Stimulated activated CD4-positive, alpha-beta T cell treated with anti-CD3 and anti-CD28 coated beads, TNF-alpha, amount 100 ng/mL, for 48 hours (primary cell): ENCODE results near the gene PPP1R12B.
"Not testable (repeated sequence)": the region's sequence is repeated elsewhere in the genome, so short reads cannot be mapped to it uniquely, and the experiment has no call there.

ENCODE experiments used
- DNase-seq, 3 donors: peaks; one replicate each; pipeline ENCODE4 v3.0.0-alpha.2; 2020; ENCODE audit warnings: low read depth in 3 of 3

PPP1R12B gene

DNA sequence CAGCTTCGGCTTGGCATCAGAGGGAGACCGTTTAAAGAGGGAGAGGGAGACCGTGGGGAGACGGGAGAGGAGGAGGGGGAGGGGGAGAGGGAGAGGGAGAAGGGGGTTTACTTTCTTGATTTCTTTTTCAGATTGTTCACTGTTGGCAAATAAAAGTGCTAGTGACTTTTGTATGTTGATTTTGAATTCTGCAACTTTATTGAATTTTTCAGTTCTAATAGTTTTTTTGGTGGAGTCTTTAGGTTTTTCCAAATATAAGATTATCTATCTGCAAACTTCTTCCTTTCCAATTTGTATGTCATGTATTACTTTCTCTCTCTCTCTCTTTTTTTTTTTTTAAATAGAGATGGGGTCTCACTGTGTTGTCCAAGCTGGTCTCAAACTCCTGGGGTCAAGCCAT, 104.0 kb downstream of the PPP1R12B start:
- DNase-seq: no peak

- DNase-seq: not testable (repeated sequence)
These were observed 108.1 kb downstream of the PPP1R12B start for GRCh38 chr1:202456372-202457169.

GRCh38 chr1:202458651-202459050, 110.2 kb downstream of the PPP1R12B start:
- not testable (repeated sequence) for DNase-seq

- not testable (repeated sequence) for DNase-seq
These were observed 111.1 kb downstream of the PPP1R12B start for GRCh38 chr1:202459470-202460142.

DNA sequence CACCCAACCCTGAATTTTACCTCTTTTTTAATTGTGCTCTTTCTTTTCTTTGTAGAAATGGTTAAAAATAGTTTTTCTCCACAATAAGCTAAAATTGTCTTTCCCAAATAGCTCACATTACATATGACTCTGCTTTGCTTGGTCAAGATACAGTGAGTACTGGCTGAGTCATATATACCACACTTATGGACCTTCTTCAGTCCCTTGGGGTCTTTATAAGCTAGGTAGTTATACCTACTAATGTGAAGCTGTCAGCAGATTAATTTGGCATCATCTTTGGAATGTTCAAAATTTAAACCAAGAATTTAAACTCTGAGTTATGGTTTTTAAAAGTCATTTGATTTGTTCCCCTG, 111.6 kb downstream of the PPP1R12B start:
- not testable (repeated sequence) for DNase-seq

DNA sequence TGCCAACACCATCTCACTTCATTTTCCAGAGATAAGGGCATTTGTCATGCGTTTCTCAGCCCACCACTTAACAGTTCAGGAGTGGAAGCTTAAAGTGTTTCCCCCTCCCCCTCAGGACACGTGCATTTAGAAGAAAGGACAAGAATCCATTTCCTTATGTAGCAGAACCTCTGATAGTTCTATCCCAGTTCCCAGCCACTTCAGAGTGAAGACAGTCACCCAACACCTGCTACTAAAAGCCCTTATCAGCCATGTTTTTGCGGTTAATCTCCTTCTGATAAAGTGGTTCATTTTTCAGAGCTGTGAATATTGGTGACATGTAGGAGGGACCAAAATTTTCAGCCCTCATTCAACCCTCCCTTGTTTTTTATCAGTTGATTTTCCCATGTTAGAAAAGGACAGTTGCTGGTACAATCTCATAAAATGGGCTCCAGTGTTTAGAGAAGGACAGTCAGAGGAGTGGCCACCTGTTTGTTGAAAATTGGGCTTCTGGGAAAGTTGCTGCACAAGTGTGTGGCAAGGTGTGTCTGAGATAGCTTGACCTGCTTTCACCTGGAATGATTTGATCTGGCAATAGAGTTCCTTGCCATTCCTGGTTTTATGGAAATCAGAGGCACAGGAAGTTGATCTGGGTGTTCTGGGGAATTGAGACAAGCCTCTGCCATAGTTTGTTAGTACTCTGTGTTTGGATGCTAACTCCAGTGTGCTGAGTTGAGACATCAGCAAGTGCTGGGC, 114.0 kb downstream of the PPP1R12B start:
- DNase-seq: no peak

DNA sequence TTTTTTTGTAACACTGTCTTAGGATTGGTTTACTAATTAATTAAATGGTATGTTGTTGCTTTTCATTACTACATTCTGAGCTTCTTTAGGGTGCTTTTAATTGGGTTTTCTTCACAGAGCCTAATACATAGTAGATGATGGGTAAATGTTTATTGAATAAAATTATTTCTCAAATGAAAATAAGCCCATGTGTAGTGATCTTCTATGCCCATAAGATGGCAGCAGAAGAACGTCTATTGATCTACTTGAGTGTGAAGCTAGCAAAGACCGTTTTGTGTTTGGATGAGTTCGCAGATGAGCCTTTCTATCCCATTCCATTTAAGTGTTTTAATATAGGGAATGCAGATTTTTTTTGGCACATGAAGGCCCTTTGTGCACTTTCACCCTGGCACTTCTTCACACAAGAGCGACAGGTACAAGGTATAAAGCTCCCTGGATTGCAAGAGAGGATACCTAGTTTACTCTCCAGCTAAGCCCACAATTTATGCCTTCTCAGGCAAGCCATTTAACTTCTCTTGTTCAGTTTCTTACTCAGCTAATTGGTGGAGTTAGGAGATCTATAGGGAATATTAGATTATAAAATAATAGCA, 115.7 kb downstream of the PPP1R12B start:
- DNase-seq: peak in 1 of 3 donors; percentile 8

GRCh38 chr1:202465644-202466270, 117.3 kb downstream of the PPP1R12B start:
- DNase-seq: not testable (repeated sequence)

DNA sequence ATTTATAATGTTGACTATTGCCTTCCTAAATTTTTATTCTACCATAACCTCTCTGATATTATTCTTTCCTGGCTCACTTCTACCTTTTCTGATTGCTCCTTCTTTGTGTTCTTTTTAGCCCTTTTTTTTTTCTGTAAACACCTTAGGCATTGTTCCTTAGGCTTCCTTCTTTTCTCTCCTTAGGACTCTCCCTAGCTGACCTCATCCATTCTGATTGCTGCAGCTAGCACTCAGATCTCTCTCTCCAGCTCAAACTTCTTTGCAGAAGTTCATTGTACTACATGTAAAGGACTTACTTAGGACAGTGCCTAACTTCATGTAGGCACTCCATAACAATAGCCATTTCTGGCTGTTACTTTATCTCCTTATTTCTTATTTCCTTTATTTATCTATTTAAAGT, 117.8 kb downstream of the PPP1R12B start:
- not testable (repeated sequence) for DNase-seq

DNA sequence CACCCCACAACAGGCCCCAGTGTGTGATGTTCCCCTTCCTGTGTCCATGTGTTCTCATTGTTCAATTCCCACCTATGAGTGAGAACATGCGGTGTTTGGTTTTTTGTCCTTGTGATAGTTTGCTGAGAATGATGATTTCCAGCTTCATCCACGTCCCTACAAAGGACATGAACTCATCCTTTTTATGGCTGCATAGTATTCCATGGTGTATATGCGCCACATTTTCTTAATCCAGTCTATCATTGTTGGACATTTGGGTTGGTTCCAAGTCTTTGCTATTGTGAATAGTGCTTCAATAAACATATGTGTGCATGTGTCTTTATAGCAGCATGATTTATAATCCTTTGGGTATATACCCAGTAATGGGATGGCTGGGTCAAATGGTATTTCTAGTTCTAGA, 118.9 kb downstream of the PPP1R12B start:
- DNase-seq: not testable (repeated sequence)

GRCh38 chr1:202468695-202469094, 120.2 kb downstream of the PPP1R12B start:
- DNase-seq: not testable (repeated sequence)

DNA sequence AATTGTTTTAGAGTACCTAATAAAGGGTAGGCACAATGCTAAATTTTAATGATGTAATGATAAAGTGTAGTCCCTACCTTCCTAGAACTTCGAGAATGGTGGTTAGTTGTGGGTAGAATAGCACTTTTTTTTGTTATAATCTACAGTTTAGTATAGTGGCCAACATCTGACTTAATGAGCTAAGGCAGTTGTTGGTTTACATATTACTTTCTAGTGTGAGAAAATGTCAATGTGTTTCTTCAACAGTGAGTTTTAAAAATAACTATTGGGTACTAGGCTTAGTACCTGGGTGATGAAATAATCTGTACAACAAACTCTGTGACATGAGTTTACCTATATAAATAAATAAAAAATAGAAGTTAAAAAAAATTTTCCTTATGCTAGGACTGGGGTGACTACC, 120.6 kb downstream of the PPP1R12B start:
- DNase-seq: not testable (repeated sequence)

DNA sequence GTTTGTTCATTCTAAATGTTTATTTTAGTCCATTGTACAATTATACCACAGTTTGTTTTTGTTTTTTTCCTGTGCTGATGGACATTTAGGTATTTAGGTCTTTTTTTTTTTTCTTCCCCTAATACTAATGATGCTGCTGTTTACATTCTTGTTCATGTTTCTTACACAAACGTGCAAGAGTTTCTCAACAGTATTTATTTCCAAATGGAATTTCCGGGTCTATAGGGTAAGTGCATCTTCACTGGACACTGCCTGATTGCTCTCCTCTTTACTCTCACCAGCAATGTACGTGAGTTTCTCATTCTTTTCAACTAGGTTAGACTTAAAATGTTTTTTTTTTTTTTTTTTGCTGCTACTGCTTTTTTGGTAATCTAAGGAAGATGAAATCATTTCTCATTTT, 122.7 kb downstream of the PPP1R12B start:
- no peak for DNase-seq

GRCh38 chr1:202472347-202473124, 124.0 kb downstream of the PPP1R12B start:
- not testable (repeated sequence) for DNase-seq

GRCh38 chr1:202473266-202474045, 125.0 kb downstream of the PPP1R12B start:
- not testable (repeated sequence) for DNase-seq

DNA sequence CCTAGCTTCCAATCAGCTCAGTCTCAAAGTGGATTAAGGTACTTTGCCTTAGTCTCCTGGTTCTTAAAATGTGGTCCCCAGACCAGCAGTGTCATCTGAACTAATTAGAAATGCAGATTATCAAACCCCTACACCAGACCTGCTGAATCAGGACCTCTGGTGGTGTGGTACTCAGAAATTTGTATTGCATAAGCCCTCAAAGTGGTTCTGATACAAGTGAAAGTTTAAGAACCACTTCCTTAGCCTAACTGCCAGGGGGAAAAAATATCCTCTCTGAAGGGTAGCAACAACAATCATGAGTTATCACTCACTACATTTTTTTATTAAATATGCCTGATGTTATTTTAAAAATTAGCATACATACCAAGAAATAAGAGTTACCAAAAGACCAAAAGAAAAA, 131.2 kb downstream of the PPP1R12B start:
- not testable (repeated sequence) for DNase-seq

DNA sequence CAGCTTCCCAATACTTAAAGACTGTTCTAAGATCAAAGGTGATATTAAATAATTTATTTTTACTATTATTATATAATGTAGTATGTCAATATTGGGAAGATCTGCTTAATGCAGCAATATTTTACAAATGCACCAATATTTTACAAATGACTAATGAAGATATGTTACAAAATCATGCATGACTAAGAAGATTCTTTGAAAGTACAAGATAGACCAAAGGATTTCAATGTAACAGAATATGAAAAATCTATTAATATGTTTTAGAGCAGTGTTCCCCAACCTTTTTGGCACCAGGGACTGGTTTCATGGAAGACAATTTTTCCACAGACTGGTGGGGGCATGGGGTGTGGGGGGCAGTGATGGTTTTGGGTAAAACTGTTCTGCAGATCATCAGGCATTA, 132.1 kb downstream of the PPP1R12B start:
- DNase-seq: not testable (repeated sequence)

DNA sequence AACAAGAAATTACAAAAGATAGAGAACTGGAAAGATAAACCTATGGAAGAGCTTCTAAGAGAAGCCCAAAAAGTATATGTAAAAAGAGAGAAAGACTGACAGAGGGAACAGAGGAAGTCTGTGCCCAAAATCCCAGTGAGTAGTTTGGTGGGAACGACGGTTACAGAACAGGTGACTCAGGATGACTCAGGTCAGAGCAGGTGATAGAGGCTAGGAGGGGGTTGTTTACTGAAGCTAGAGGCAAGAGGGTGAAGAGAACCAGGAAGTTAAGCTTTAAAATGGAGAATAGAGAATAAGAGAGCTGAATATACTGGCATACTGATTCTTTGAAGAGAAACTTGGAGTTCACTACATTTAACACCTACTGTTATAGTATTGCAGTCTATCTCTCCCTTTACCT, 134.9 kb downstream of the PPP1R12B start:
- DNase-seq: not testable (repeated sequence)

- not testable (repeated sequence) for DNase-seq
These were observed 135.5 kb downstream of the PPP1R12B start for GRCh38 chr1:202484032-202484431.

DNA sequence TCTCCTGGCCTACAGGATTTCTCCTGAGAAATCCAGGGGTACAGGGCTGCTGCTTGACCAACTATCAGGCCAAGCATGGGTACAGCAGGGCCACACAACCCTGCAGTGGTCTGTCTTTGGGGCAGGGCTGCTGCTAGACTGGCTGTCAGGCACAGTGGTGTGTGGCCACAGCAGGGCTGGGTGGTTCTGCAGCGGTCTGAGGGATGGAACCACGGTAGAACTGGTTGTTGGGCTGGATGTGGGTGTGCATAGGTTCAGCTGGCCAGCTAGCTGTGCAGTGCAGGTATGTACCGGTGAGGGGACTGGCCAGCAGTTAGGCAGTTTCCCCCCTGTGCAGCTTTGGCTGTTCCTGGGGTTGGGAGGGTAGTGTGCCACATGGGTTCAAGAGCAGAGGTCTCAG, 136.3 kb downstream of the PPP1R12B start:
- not testable (repeated sequence) for DNase-seq
